NCI-H526 (cell line): ENCODE measurements around the gene CCR5AS.
"Not testable (repeated sequence)": the region's sequence is repeated elsewhere in the genome, so short reads cannot be mapped to it uniquely, and the experiment has no call there.

Experiments
- DNase-seq, 2 experiments: peaks; one replicate each; lab custom pipeline; 2025; lab: John Stamatoyannopoulos, UW

Gene CCR5AS

DNA sequence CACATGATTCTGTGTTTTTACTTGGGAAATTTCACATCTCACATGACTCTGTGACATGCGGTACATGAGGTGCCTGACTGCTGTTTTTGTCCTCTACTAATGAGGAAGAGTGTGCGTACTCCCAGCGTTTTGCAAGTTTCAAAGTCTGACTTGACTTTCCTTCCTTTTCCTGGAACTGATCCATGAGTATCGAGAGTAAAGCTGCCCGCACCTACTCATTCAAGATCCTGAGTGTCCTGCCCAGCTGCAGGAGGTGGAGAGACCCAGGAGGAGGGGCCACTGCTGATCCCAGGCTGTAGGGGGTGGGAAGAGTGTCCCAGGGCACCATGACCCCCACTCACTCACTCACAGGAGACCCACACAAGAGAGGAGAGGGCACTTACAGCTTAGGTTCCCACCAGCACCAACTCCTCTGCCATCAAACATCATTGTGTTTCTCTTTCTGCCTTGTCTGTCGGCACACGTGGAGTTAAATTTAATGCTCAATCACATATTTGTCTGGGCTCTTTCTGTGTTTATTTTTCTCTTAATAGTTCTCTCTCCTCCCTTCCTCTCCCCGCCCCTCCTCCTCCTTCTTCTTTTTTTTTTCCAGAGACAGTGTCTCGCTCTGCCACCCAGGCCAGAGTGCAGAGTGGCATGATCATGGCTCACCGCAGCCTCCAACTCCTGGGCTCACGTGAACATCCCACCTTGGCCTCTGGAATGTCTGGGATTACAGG, 1.4 kb downstream of the CCR5AS start:
- no peak for DNase-seq

DNA sequence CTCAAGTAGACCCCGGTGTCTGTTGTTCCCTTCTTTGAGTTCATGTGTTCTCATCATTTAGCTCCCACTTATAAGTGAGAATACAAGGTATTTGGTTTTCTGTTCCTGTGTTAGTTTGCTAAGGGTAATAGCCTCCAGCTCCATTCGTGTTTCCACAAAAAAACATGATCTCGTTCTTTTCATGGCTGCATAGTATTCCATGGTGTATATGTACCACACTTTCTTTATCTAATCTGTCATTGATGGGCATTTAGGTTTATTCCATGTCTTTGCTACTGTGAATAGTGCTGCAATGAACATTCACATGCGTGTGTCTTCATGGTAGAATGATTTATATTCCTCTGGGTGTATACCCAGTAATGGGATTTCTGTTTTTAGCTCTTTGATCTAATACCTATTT, 4.0 kb downstream of the CCR5AS start:
- DNase-seq: not testable (repeated sequence)

DNA sequence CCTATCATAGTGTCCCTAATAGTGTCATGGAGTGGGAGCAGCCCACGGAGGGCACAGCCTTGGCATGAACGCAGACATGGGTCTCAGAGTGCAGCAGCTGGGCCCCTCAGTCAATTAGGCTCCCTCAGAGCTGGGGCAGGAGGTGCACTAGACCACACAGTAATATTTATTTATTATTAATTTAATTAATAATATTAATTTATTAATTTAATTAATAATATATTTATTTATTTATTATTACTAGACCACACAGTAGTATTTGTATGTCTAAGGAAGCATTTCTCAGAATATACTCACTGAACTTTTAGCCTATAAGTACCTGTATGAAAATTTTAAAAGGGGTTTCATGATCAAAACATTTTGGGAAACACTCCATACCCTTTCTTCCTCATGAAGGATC, 5.3 kb downstream of the CCR5AS start:
- DNase-seq: no peak

DNA sequence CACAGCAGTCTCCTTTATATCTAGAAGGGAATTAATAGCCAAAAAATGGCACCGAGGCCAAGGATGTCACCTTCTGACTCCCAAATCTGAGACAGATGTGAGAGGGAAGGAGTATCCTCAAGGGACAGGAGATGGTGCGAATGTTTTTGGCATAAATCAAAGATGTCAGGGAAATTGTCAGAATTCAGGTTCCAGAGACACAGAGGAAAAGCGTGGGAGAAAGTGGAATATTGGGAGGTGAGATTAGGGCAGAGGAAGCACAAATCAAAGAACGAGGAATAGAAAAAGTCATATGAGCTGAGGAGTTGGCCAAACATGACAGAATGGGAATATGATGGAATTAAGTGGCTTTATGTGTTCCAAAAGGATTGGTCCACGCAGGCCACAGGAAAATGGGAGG, 6.0 kb downstream of the CCR5AS start:
- DNase-seq: no peak

DNA sequence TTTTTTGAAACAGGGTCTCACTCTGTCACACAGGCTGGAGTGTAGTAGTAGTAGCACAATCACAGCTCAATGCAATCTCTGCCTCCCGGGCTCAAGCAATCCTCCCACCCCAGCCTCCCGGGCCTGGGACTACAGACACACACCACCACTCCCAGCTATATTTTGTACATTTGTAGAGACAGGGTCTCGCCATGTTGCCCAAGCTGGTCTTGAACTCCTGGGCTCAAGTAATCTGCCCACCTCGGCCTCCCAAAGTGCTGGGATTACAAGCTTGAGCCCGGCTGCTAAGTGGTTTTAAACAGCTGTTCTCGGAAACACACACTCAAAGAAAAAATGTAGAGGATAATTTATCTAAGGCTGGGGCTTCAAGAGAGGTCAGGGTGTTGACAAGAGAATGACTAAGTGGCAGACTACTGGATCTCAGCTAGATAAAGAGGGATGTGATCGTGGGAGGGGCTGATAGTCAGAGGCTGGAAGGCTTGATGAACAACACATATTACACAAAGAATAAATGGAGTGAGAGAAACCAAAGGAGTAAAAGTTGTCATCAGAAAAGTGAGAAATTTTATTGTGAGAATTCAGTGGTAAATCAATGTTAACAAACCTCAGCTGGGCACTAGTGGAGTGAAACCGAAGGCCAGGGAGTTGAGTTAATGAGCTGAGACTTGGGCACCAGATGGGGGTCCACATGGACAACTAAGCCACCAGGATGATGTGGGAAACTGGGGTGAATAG, 6.7 kb downstream of the CCR5AS start:
- no peak for DNase-seq

DNA sequence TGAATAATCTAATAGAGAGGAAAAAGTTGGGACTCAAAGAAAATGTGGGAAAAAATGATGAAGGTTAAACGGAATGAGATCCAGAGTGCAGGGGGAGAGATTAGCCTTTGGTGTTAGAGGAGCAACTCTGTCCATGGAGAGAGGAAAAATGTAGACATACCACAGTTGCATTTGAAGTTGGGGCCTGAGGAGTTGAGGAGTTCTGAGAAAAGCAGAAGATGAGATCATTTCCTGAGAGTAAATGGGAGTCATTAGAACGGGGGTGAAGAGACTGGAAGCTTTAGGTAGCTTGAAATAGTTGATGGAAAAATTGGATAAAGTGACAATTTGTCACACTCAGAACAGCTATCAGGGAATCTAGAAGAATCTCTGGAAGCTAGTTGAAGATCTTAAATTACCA, 7.3 kb downstream of the CCR5AS start:
- no peak for DNase-seq

DNA sequence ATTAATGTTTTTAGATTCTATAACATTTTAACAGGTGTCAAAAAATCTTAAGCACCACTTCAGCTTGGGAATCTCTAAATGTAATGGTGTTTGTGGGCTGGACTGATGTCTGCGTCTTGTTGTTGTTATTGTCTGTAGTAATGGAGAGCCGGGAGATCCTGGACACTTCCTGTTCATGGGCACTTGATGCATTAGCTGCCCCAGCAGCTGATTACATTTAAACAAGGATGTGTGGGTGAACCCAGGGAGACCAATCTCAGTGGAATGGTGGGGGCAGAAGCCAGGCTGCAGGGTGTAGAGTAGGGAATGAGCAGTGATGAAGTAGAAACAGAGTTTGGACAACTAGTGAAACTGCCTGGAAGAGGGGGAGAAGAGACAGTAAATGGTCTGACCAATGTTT, 7.8 kb downstream of the CCR5AS start:
- DNase-seq: no peak

DNA sequence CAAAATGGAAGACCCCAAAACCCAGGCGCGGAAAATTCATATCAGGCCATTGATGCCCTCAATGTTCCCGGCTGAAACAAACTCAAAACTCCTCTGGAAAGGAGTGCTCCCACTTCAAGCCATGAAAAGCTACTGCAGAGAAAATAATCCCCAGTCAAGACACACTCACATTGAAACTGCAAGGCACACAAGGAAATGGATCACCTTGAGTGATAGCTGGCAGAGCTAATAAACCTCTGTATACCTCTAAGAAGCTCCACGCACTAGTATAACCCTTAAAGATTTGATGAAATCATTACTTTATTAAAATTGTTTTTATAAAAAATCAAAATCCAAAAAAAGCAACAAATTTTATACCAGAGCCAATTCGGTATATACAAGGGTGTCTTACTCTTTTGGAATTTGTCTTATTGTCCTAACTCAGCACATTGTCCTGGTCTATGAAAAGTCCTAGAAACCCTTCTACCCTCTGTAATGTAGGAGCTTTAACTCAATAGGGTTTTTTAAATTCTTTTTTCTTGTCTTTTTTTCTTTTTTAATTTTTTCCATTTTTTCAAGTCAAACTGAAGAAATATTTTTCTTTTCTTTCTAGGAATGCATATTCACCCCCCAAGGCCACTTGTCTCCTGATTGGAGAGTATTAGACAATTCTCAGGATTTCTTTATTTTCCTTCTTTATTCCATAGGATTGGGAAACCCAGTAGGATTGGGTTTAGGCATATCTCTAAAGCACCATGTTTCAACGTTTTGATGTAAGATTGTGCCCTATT, 8.5 kb downstream of the CCR5AS start:
- no peak for DNase-seq

DNA sequence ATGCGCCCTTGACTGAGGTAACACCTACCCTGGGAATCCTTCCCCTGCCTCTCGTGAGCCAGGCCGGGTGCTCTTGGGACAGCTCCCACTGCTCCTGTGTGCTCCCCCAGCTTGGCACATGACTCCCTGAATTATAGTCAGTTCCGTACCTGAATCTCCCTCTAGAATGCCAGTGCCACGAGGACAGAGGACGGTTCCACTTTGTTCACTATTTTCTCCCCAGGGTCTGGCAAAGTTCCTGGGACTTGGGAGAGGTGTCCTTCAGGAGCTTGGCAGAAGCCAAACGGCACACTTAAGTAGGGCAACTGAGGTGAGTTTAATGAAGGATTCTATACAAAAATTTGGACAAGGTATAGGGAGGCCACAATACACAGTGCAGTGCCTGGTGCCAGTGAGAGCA, 9.8 kb downstream of the CCR5AS start:
- DNase-seq: no peak

DNA sequence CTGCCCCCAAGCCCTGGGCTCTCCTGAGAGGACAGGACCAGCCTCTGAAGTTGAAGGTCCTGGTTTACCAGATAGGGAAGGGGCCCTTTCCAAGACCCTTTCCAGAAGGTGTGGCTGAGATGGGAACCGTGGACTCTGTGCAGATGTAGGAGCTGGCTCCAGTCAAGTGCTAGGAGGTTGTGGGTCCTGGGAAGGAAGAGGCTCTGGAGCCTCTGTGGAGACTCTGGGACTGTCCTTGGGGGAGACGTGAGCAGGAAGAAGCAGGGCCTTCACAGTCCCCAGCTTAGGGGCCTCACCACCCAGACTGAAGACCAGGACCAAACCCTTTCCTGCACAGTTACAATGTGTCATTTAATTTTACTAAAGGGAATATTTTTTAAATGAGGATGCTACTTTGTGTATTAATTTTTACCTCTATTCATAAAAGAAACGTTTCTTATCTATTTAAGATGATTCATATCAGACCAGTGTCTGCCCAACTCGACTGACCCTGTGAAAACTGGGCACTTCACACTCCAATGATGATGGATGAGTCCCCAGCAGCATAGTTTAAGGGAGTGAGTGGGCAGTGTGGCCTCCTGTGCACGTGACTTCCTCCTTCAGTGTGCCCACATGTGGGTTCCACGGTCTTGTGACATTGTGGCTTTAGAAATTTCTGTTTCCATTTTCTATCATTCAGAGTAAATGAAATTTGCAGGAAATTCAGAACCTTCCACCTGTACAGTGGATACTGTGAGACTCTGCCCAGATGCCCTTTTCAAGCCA, 10.9 kb downstream of the CCR5AS start:
- no peak for DNase-seq

DNA sequence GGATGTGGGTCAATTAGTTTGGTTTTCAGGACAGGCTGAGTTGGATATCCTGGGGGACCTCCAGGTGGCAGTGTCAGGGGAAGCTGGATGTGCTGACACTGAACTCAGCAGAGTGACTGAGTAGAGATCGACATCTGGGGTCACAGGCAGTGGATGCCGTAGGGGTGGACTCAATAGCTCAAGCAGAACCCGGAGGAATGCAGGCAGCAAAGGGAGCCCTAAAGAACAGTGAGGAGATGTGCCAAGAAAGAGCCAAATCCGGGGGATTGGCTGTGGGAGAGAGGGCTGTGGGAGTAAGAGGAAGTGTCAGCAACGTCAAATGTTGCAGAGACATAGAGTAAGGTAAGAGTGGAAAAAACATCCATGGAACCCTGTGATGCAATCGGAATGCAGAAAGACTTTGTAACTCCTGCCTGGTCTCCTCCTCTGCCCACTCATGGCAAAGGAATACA, 11.6 kb downstream of the CCR5AS start:
- DNase-seq: peak in 1 of 2 experiments; percentile 5

DNA sequence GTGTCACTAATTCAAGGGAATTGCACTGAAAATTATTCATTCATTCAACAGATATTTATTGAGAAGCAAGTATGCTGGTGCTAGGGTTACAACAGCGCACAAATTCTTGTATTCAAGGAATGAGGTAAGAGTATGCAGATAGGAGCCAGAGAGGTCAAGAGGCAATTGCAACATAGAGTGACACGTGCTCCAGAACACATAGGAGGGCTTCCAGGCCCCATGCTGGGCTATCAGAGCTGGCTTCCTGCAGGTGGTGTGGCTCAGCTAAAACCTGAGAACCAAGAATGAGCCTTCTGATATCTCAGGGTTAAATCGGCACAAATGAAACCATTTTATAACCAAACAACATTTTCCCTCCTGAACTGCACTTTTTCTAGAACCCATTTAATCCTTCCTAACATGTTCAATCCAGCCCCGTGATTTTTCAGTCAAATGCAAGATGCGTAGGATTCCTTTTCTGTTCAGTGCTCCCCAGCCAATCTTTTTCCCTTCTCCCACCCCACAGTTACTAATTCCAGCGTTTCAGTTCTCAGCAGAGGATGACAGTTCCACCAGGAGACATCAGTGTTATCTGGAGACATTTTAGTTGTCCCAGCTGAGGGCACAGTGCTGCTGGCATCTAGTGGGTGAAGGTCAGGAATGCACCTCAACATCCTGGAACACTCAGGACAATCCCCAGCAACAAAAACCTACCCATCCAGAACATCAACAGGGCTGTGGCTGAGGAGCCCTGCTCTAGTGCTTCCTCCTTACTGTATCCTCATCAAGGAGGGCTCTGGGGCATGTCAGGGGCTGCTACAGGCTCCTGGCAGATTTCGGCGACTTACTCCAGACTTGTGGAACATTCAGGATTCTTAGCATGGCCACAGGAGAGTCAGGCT, 13.1 kb downstream of the CCR5AS start:
- no peak for DNase-seq

DNA sequence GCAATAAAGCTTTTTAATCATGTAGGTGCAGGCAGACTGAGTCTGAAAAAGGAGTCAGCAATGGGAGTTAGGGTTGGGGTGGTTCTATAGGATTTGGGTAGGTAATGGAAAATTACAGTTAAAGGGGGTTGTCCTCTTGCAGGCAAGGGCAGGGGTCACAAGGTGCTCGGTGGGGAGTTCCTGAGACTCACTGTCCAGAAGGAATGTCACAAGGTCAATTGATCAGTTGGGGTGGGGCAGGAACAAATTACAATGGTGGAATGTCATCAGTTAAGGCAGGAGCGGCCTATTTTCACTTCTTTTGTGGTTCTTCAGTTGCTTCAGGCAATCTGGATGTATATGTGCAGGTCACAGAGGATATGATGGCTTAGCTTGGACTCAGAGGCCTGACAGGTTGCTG, 13.9 kb downstream of the CCR5AS start:
- no peak for DNase-seq

DNA sequence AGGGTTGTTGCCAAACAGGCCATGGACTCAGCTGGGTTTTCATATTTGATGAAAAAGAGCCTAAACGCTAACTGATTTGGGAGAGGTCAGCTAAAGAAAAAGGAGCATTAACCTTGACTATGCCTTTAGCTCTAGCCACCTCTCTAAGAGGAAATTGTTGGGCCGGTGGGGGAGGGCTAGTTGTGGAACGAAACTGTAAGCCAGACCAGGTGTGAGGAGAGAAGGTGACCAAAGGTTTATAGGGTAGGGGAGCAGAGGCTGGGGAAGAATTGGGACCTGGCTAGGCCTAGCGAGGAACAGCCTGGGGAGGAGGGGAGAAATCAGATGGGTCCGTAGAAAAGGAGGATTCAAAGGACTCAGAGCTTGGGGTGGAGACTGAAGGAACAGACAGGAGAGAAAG, 15.3 kb downstream of the CCR5AS start:
- not testable (repeated sequence) for DNase-seq

DNA sequence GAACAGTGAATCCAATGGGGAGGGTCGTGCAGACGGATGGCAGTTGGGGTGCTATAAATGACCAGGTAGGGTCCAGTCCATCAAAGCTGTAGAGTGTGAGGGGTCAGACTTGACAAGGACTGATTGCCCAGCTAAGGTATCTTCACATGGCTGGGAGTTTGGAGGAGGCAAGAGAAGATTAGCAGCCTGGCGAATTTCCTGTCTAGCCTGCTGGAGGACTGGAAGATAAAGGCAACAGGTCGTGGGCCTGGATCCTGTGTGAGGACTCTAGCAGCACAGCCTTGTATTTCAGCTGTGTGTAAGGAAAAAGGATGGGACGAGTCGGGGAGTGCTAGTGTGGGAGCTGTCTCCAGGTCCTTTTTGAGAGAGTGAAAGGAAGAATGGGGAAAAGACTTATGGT, 17.6 kb downstream of the CCR5AS start:
- DNase-seq: no peak

DNA sequence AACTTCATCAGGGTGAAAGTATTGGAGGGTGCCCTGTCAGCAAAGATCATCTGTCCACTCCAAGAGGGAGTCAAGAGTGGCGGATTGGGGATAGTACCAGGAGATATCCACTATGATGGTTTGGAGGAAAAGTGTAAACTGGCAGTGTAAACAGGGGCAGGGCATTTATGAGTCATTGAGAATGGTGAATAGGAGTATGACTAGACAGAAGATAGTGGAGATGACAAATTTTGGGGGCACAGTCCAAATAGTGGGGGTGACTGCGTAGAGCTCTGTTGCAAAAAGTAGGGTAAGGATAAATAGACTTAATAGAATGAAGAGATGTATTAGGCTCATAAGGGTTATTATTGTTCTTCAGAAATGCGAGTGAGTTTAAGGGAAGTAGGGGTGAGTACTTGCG, 18.0 kb downstream of the CCR5AS start:
- not testable (repeated sequence) for DNase-seq

DNA sequence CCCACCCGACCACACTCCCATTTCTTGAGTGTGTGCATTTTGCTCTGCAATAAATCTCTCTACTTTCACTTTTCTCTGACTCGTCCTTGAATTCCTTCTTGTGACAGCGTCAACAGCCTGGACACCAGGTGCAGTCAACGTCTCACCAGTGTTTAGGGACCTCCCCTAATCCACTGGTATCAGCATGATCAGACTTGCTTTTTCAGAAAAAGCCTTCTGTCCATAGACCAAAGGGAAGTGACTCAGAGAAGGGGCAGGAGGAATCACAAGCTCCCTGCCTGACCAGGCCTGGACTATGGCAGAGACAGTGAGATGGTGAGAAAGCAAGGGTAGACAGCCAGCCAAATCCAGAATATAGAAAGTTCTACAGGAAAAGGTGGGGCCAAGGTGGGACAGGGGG, 20.7 kb downstream of the CCR5AS start:
- DNase-seq: no peak

DNA sequence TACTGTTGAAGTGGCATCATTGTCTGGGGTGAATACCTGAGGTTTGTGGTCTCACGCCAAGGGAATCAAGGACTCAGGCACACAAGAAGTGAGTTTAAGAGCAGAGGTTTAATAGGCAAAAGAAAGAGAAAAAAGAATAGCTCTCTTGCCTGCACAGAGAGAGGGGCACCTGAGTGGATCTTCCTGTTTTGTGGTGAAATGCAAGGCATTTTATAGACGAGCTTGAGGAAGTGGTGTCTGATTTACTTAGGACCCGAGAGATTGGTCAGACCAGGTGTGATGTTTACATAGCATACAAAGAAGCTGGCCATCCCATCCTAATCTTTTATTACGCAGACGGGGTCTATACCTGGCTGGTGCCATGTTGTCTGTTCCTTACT, 22.9 kb downstream of the CCR5AS start:
- DNase-seq: no peak

DNA sequence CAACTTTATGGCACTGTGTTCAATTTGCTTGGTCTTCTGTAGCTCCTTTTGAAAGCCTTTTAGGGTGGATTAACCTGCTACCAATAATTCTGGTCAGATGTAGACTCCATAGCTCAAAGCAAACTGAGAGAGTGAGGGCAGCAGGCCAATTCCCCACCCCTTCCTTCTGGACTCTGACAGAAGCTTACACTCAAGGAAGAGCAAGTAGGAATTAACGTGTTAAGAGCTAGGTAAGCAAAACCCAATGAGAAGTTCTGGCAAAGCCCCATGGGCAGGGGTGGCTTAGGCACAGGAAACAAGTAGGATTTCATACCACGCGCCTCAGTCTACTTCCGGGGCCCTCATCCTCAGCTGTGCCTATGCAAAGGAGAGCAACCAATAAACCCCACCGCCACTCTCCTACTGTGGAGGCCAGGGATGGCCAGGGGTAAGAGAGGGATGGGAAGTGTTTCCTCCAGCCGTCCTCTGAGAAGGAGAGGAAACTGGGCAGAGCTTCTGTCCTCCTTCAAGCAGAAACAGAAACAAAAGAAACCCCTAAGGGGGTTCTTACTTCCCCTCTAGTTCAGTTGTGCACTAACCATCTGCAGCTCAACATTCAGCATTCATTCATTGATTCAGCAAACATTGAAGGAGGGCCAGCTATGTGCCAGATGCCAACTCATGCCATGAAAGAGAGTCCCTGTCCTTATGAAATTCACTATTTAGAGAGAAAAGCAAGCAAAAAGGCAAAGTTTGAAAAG, 23.5 kb downstream of the CCR5AS start:
- no peak for DNase-seq

DNA sequence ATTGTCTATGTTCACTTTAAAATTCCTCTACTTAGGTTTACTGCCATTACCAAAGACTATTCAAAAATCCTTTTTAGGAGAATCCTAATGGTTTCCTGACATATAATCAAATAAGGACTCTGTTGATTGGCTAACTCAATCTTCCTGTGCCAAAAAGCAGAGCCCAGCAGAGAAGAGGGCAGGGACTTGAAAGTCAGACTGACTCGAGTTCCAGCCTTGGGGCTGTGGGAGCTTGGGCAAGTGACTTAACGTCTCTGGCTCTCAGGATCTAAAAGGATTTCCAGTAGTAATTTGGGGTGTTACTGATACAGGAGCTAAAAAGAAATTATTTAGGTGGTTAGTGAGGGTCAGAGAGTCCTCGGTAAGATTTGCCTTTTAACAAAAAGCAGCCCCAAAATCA, 25.2 kb downstream of the CCR5AS start:
- DNase-seq: no peak
